Transverse colon (tissue), 4 donors: Measurements from ENCODE around the gene RPGR. TPM values are rescaled to one million over a fixed set of nuclear protein-coding genes. Genes with fewer than 3 reads are reported as not detected.

Source experiments
- DNase-seq: peaks from one replicate; pipeline ENCODE4 v3.0.0-alpha.2; 2019
- H3K27ac ChIP-seq, 4 donors: fragments of 200-600 bp; sonication (generic); 2 replicates each; pipeline ENCODE4 v1.5.1; 2016 to 2018; ENCODE audit warnings: inconsistent platforms in 4 of 4
- H3K27me3 ChIP-seq: fragments of 200-600 bp; sonication (generic); 2 replicates; pipeline ENCODE4 v1.5.1; 2017; ENCODE audit warnings: inconsistent platforms
- H3K36me3 ChIP-seq, 4 donors: fragments of 200-600 bp; sonication (generic); 2 replicates each; pipeline ENCODE4 v1.5.1; 2017 to 2019; ENCODE audit warnings: inconsistent platforms in 4 of 4
- H3K4me1 ChIP-seq, 4 donors: fragments of 200-600 bp; sonication (generic); 2 replicates each; pipeline ENCODE4 v1.5.1; 2017 to 2020; ENCODE audit warnings: inconsistent platforms in 4 of 4
- H3K4me3 ChIP-seq, 4 donors: fragments of 200-600 bp; sonication (generic); 1 replicate in 1 of 4; 2 replicates in 3 of 4; pipeline versions ENCODE4 v1.5.1 to v1.6.1; 2017 to 2019; ENCODE audit warnings: inconsistent platforms in 4 of 4
- H3K9me3 ChIP-seq, 2 donors: fragments of 200-600 bp; sonication (generic); 2 replicates each; pipeline ENCODE4 v1.5.1; 2017 to 2019; ENCODE audit warnings: inconsistent platforms in 2 of 2
- CTCF ChIP-seq, 5 experiments: fragments of 200-600 bp in 3 of 5; fragments of 450-650 bp in 2 of 5; sonication (generic) in 3 of 5; IDR thresholded peaks; 1 replicate in 2 of 5; 2 replicates in 3 of 5; pipeline ENCODE4 v1.5.1; 2016 to 2017; ENCODE audit warnings: antibody characterized with exemption in 5 of 5, inconsistent platforms in 3 of 5, mild to moderate bottlenecking in 2 of 5, moderate library complexity in 1 of 5
- EP300 ChIP-seq: sonication (generic); formaldehyde crosslinking; IDR thresholded peaks from one replicate; pipeline ENCODE4 v1.6.1; 2017; ENCODE audit warnings: antibody characterized with exemption, low read depth
- POLR2A ChIP-seq: fragments of 450-650 bp; IDR thresholded peaks from one replicate; pipeline ENCODE4 v1.6.1; 2016; ENCODE audit warnings: antibody characterized with exemption, mild to moderate bottlenecking, moderate library complexity
- POLR2AphosphoS5 ChIP-seq, 3 donors: sonication (generic); formaldehyde crosslinking; IDR thresholded peaks; one replicate each; pipeline ENCODE4 v1.6.1; 2016; ENCODE audit warnings: antibody characterized with exemption in 3 of 3
- WGBS, 2 donors: methylation state at CpG; one replicate each; pipeline ENCODE4 v1.1.5; 2018; ENCODE audit warnings: low coverage in 1 of 2; 5-methylcytosine and 5-hydroxymethylcytosine counted together
- in situ Hi-C, 4 donors: fragments of 200-750 bp; cut with MboI; loops; one replicate each; pipeline versions ENCODE4 v1.15.0 to v1.15.1; 2017; ENCODE audit warnings: low sequenced_read_pairs in 3 of 4, low pct_ligation_motif_present in 1 of 4, low pct_unique_long_range_greater_than_20kb in 1 of 4
- intact Hi-C: fragments of 100-400 bp; cut with DNase I; formaldehyde crosslinking; loops from one replicate; pipeline ENCODE4 v1.15.1; 2023; ENCODE audit warnings: low total_unique reads
- total RNA-seq, 4 donors: library from RNA; depleted of rRNA; stranded (reverse); fragments of >200 nt; gene quantifications; one replicate each; pipeline ENCODE4 v1.1.0, GENCODE V29; 2016

RPGR gene
- total RNA-seq, 4 donors from 2014 or later: 11.9 to 33.3 (median 23.7) TPM

GRCh38 chrX:38276089-38276488, 51.2 kb downstream of the RPGR start:
- Histone ChIP-seq H3K36me3 (no peaks in the 10 kb centered on the region), H3K27ac (no peak overlapping the region), H3K4me3 (no peak overlapping the region), H3K27me3 (no peaks in the 10 kb centered on the region), H3K9me3 (no peaks in the 10 kb centered on the region), H3K4me1 (peaks cover 0 to 6% (median 0%) of the 10 kb centered on the region in 4 donors)
- intact Hi-C loops (no loop called here), in situ Hi-C loops (no loop called here)
- TF ChIP-seq POLR2AphosphoS5 (IDR thresholded peaks at IDR 0.05) (no peak), POLR2A (no peak), EP300 (no peak), CTCF (IDR thresholded peaks at IDR 0.05) (no peak)
- WGBS, 2 donors: 60% methylated on average over 2 of the region's 2 CpGs; no CpG with 5 or more reads in 1 of the 2 donors
- no peak for DNase-seq

- Histone ChIP-seq H3K27ac (no peak overlapping the region), H3K4me3 (no peak overlapping the region), H3K27me3 (no peaks in the 10 kb centered on the region), H3K36me3 (no peaks in the 10 kb centered on the region), H3K9me3 (no peaks in the 10 kb centered on the region), H3K4me1 (peaks cover 0 to 6% (median 0%) of the 10 kb centered on the region in 4 donors)
- intact Hi-C loops: no loop called here
- in situ Hi-C loops: no loop called here
- WGBS, 2 donors: 40 to 62% methylated on average over 1 to 2 of the region's 2 CpGs
- no peak for DNase-seq
- TF ChIP-seq POLR2AphosphoS5 (IDR thresholded peaks at IDR 0.05) (no peak), POLR2A (no peak), EP300 (no peak), CTCF (IDR thresholded peaks at IDR 0.05) (no peak)
Observed at GRCh38 chrX:38275615-38276014, 51.7 kb downstream of the RPGR start.

- 79% methylated on average over 1 of the region's 1 CpG; no CpG with 5 or more reads in 1 of the 2 donors for WGBS, 2 donors
Observed at GRCh38 chrX:38273453-38273852, 53.9 kb downstream of the RPGR start.

DNA sequence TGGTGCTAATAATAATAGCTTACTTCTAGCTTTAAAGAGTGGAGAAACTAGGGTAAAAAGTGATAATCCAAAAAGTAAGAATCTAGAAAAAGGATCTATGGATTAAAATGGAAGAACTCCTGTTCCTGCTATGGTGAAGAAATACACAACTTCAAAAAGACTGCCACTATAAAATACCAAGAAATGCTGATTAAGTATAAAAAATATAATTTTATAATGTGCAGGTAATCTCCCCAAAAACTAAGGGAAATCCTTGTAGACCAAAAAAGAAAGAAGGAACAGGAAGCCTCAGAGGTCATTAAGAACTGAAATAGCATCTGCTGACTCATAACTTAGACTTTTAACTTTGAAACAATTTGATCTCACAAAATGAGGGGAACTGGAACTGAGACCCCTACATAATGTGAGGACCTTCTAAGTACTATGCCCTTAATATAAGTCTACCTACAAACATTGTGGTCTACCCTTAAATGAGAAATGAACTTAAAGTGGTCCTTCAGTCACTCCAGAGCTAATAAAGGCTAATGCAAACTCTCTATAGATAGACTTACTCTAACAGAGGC, 56.1 kb downstream of the RPGR start:
- no peaks in the 10 kb centered on the region for H3K36me3 ChIP-seq
- DNase-seq: no peak
- in situ Hi-C loops (loop anchor here in 1 of 4 donors (25.0 kb wide), 1 partner anchor 91 kb away; the partner anchor contains the start of gene OTC), intact Hi-C loops (no loop called here)
- H3K4me1 ChIP-seq: no peaks in the 10 kb centered on the region
- H3K4me3 ChIP-seq: no peak overlapping the region
- H3K27me3 ChIP-seq: no peaks in the 10 kb centered on the region
- H3K27ac ChIP-seq: no peak overlapping the region
- no peak for TF ChIP-seq CTCF (IDR thresholded peaks at IDR 0.05)
- TF ChIP-seq POLR2AphosphoS5 (IDR thresholded peaks at IDR 0.05): no peak
- no peak for TF ChIP-seq POLR2A
- no peak for TF ChIP-seq EP300
- no peaks in the 10 kb centered on the region for H3K9me3 ChIP-seq

More at GRCh38 chrX:38273453-38273852, 53.9 kb downstream of the RPGR start:
- Histone ChIP-seq H3K4me3 (no peak overlapping the region), H3K9me3 (no peaks in the 10 kb centered on the region), H3K36me3 (no peaks in the 10 kb centered on the region), H3K27ac (no peak overlapping the region), H3K27me3 (no peaks in the 10 kb centered on the region), H3K4me1 (peaks cover 0 to 6% (median 0%) of the 10 kb centered on the region in 4 donors)
- DNase-seq: no peak
- in situ Hi-C loops: loop anchor here in 1 of 4 donors (25.0 kb wide), 1 partner anchor 89 kb away; the partner anchor contains the start of gene OTC
- intact Hi-C loops: no loop called here
- TF ChIP-seq CTCF (IDR thresholded peaks at IDR 0.05) (no peak), POLR2A (no peak), POLR2AphosphoS5 (IDR thresholded peaks at IDR 0.05) (no peak), EP300 (no peak)
